Neural progenitor cell (in vitro differentiated cells): ENCODE data around the gene C12orf75. TPM values are rescaled to one million over a fixed set of nuclear protein-coding genes. Genes with fewer than 3 reads are reported as not detected.
"Not testable (repeated sequence)": the region's sequence is repeated elsewhere in the genome, so short reads cannot be mapped to it uniquely, and the experiment has no call there.

Source experiments
- DNase-seq: peaks from one replicate; pipeline ENCODE4 v3.0.0-alpha.2; 2016; ENCODE audit warnings: low spot score
- H2AFZ ChIP-seq: fragments of 200-600 bp; sonication (generic); replicated peaks from 2 replicates; pipeline ENCODE4 v1.6.1; 2016; ENCODE audit warnings: antibody characterized with exemption
- H3F3A ChIP-seq: fragments of 200-600 bp; sonication (generic); 2 replicates; pipeline ENCODE4 v1.6.1; 2016; ENCODE audit warnings: antibody characterized with exemption, low read depth
- H3K27ac ChIP-seq: fragments of 200-600 bp; sonication (generic); 2 replicates; pipeline ENCODE4 v1.5.1; 2016; ENCODE audit warnings: mild to moderate bottlenecking
- H3K27me3 ChIP-seq: fragments of 200-600 bp; sonication (generic); 2 replicates; pipeline ENCODE4 v1.6.1; 2016; ENCODE audit warnings: mild to moderate bottlenecking, moderate library complexity
- H3K36me3 ChIP-seq: fragments of 200-600 bp; sonication (generic); 2 replicates; pipeline ENCODE4 v1.5.1; 2016
- H3K4me1 ChIP-seq: fragments of 200-600 bp; sonication (generic); 2 replicates; pipeline ENCODE4 v1.6.1; 2016; ENCODE audit warnings: mixed run types
- H3K4me2 ChIP-seq: fragments of 200-600 bp; sonication (generic); 2 replicates; pipeline ENCODE4 v1.6.1; 2016
- H3K4me3 ChIP-seq: fragments of 200-600 bp; sonication (generic); 2 replicates; pipeline ENCODE4 v1.5.1; 2016
- H3K79me2 ChIP-seq: fragments of 200-600 bp; sonication (generic); 2 replicates; pipeline ENCODE4 v1.6.1; 2016; ENCODE audit warnings: low read depth
- H3K9ac ChIP-seq: fragments of 200-600 bp; sonication (generic); 2 replicates; pipeline ENCODE4 v1.6.1; 2016
- H3K9me3 ChIP-seq: fragments of 200-600 bp; sonication (generic); 2 replicates; pipeline ENCODE4 v1.5.1; 2016; ENCODE audit warnings: low read depth
- H4K20me1 ChIP-seq: fragments of 200-600 bp; sonication (generic); 2 replicates; pipeline ENCODE4 v1.6.1; 2016; ENCODE audit warnings: low read depth
- H3K27ac Mint-ChIP-seq: 3 replicates; pipeline ENCODE4 v1.8.0; 2021; ENCODE audit warnings: mixed read lengths
- H3K27me3 Mint-ChIP-seq: 2 replicates; pipeline ENCODE4 v1.8.0; 2022; ENCODE audit warnings: low read depth, mild to moderate bottlenecking, inconsistent platforms, moderate library complexity, mixed read lengths; ENCODE audit not compliant: insufficient read depth
- H3K36me3 Mint-ChIP-seq: 3 replicates; pipeline ENCODE4 v1.8.0; 2021; ENCODE audit warnings: mixed read lengths
- H3K4me1 Mint-ChIP-seq: 3 replicates; pipeline ENCODE4 v1.8.0; 2021; ENCODE audit warnings: mixed read lengths
- H3K4me3 Mint-ChIP-seq: 3 replicates; pipeline ENCODE4 v1.8.0; 2021; ENCODE audit warnings: mild to moderate bottlenecking, moderate library complexity, mixed read lengths
- H3K9me3 Mint-ChIP-seq: 3 replicates; pipeline ENCODE4 v1.8.0; 2020; ENCODE audit warnings: mixed read lengths
- EZH2 ChIP-seq: fragments of 200-600 bp; sonication (generic); IDR thresholded peaks from 2 replicates; pipeline ENCODE4 v1.6.1; 2017; ENCODE audit warnings: antibody characterized with exemption, mild to moderate bottlenecking, moderate library complexity
- EZH2phosphoT487 ChIP-seq: fragments of 200-600 bp; sonication (generic); IDR thresholded peaks from 2 replicates; pipeline ENCODE4 v1.6.1; 2017; ENCODE audit warnings: antibody characterized with exemption
- total RNA-seq: library from RNA; depleted of rRNA; stranded (reverse); fragments of >200 nt; gene quantifications from 2 replicates; pipeline ENCODE4 v1.2.3, GENCODE V29; 2015; ENCODE audit warnings: low replicate concordance
- TF ChIP-seq, protein P1 (sequence below): fragments of 200-600 bp; sonication (generic); IDR thresholded peaks from 2 replicates; pipeline ENCODE4 v1.5.1; 2017; ENCODE audit warnings: antibody characterized with exemption, mild to moderate bottlenecking

Gene C12orf75
- total RNA-seq, 1 donor from 2014 or later = 59.9 TPM

DNA sequence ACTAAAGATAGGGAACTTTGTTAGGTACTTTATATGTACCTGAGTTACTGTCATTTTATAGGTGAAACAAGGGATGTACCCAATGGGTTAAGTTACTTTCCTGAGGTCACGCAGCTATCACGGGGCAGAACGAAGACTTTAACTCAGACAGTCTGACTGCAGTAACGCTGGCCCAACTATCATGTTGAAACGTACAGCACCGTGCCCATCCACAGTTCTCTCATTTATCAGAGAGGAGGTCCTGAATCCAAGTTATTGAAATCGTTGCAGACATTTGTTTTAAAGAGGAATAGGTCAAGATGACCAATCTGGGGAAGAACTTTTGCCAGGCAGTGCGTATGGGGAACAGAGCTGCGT is 587 bp upstream of the C12orf75 start:
- Mint-ChIP-seq H3K27ac (no peak overlapping the region), H3K4me1 (peaks cover 29% of the 10 kb centered on the region), H3K4me3 (peak overlapping the region; percentile 84), H3K36me3 (no peaks in the 10 kb centered on the region), H3K27me3 (no peaks in the 10 kb centered on the region), H3K9me3 (no peaks in the 10 kb centered on the region)
- Histone ChIP-seq H4K20me1 (peaks cover 12% of the 10 kb centered on the region), H3K4me1 (peaks cover 10% of the 10 kb centered on the region), H2AFZ (peak overlapping the region; percentile 97), H3K9me3 (no peaks in the 10 kb centered on the region), H3K4me3 (peak overlapping the region; percentile 59), H3K27ac (no peak overlapping the region), H3K79me2 (peaks cover 22% of the 10 kb centered on the region), H3K36me3 (no peaks in the 10 kb centered on the region), H3K4me2 (peak overlapping the region; percentile 87), H3K9ac (no peak overlapping the region), H3K27me3 (peaks cover 47% of the 10 kb centered on the region), H3F3A (no peaks in the 10 kb centered on the region)
- no peak for TF ChIP-seq EZH2
- TF ChIP-seq EZH2phosphoT487 = no peak
- TF ChIP-seq, protein P1, sequence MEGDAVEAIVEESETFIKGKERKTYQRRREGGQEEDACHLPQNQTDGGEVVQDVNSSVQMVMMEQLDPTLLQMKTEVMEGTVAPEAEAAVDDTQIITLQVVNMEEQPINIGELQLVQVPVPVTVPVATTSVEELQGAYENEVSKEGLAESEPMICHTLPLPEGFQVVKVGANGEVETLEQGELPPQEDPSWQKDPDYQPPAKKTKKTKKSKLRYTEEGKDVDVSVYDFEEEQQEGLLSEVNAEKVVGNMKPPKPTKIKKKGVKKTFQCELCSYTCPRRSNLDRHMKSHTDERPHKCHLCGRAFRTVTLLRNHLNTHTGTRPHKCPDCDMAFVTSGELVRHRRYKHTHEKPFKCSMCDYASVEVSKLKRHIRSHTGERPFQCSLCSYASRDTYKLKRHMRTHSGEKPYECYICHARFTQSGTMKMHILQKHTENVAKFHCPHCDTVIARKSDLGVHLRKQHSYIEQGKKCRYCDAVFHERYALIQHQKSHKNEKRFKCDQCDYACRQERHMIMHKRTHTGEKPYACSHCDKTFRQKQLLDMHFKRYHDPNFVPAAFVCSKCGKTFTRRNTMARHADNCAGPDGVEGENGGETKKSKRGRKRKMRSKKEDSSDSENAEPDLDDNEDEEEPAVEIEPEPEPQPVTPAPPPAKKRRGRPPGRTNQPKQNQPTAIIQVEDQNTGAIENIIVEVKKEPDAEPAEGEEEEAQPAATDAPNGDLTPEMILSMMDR = no peak
- no peak for DNase-seq

DNA sequence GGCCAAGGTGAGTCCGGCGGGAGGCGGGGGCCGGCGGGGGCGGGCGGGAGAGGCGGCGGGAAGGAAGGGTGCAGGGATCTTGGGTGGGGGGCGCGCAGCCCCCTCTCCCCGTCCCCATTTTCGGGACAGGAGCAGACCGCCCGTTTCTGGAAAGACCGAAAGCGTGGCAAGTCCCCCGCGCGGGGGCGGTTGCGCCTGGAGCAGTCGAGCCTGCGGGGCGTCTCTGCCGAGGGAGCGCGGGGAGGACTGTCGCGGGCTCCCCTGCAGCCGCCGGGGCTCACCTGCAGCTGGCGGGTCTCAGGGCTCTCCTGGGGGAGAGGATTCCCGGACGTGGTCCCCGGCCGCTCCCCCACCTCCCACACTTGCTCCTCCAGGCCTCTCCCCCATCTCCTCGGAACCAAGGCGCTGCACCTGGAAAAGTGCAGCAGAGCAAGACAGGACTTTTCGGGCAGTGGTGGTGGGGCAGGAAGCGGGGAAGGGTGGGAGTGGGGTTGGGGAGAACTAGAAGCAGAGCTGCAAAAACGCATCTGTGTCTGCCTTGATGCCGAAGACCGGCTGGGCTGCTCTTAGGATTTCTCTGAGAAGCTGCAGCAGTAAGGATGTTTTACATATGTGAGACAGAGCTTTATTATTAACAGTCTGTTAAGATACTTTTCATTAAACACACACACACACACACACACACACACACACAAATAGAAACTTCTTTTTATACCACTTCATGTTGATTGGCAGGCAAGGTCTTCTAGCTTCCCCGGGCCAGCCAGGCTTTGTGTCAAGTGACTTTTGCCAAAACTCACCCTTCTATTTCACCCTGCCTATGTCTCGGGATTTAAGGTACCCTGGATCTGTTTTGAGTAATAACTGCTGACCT is 677 bp downstream of the C12orf75 start:
- H3K9me3 ChIP-seq = no peaks in the 10 kb centered on the region
- peak; percentile 2 for TF ChIP-seq EZH2
- TF ChIP-seq EZH2phosphoT487 = no peak
- TF ChIP-seq, protein P1 = peak; percentile 16
- peak overlapping the region; percentile 59 for H3K4me3 ChIP-seq
- H4K20me1 ChIP-seq = peaks cover 12% of the 10 kb centered on the region
- Mint-ChIP-seq H3K36me3 (no peaks in the 10 kb centered on the region), H3K27ac (no peak overlapping the region), H3K27me3 (no peaks in the 10 kb centered on the region), H3K9me3 (no peaks in the 10 kb centered on the region), H3K4me3 (peak overlapping the region; percentile 94), H3K4me1 (peaks cover 30% of the 10 kb centered on the region)
- H3K36me3 ChIP-seq = no peaks in the 10 kb centered on the region
- H3K79me2 ChIP-seq = peaks cover 22% of the 10 kb centered on the region
- peaks cover 47% of the 10 kb centered on the region for H3K27me3 ChIP-seq
- no peak overlapping the region for H3K27ac ChIP-seq
- DNase-seq = peak; percentile 50
- H3K9ac ChIP-seq = no peak overlapping the region
- peaks cover 10% of the 10 kb centered on the region for H3K4me1 ChIP-seq
- H2AFZ ChIP-seq = no peak overlapping the region
- H3F3A ChIP-seq = no peaks in the 10 kb centered on the region
- H3K4me2 ChIP-seq = peak overlapping the region; percentile 87

DNA sequence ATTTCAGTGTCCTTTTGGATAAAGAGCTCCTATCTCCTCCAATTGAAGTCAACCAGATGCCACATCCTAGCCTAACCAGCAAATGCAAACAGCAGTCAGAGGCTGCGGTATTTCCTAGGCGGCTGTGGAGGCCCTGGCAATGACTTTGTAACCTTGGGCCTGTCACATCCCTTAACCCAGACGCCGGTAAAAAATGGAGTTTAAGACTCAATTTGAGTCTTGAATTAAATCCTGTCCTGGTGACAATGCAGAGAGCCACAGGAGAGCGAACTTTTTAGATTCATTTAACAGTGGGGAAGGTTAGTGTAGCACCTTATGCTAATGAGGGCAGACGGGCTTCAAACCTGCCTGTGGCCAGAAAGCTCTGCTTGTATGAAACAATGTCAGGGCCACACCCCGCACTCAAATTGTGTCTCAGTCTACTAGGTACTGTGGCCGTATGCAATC is 1.3 kb downstream of the C12orf75 start:
- H3K79me2 ChIP-seq = peaks cover 22% of the 10 kb centered on the region
- H3K27ac ChIP-seq = no peak overlapping the region
- no peak overlapping the region for H3K9ac ChIP-seq
- H2AFZ ChIP-seq = no peak overlapping the region
- no peaks in the 10 kb centered on the region for H3F3A ChIP-seq
- H3K4me2 ChIP-seq = peak overlapping the region; percentile 87
- peaks cover 12% of the 10 kb centered on the region for H4K20me1 ChIP-seq
- Mint-ChIP-seq H3K27me3 (no peaks in the 10 kb centered on the region), H3K36me3 (peaks cover 3% of the 10 kb centered on the region), H3K4me3 (peak overlapping the region; percentile 94), H3K27ac (no peak overlapping the region), H3K4me1 (peaks cover 30% of the 10 kb centered on the region), H3K9me3 (no peaks in the 10 kb centered on the region)
- no peaks in the 10 kb centered on the region for H3K9me3 ChIP-seq
- peak; percentile 8 for TF ChIP-seq EZH2
- TF ChIP-seq EZH2phosphoT487 = no peak
- peak overlapping the region; percentile 59 for H3K4me3 ChIP-seq
- DNase-seq = peak; percentile 12
- H3K27me3 ChIP-seq = peaks cover 47% of the 10 kb centered on the region
- no peaks in the 10 kb centered on the region for H3K36me3 ChIP-seq
- peaks cover 10% of the 10 kb centered on the region for H3K4me1 ChIP-seq

DNA sequence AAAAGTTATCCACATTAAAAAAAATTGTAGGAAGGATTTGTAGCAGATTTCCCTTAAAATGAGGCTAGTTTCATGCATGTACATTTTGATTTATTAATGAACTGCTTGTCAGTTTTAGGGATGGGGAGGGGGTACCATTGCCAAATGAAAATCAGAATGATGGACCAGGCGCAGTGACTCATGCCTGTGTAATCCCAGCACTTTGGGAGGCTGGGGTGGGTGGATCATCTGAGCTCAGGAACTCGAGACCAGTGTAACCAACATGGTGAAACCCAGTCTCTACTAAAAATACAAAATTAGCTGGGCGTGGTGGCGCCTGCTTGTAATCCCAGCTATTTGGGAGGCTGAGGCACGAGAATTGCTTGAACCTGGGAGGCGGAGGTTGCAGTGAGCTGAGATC is 1.8 kb downstream of the C12orf75 start:
- H3F3A ChIP-seq, H3K27me3 Mint-ChIP-seq, H3K27ac Mint-ChIP-seq, H3K36me3 Mint-ChIP-seq, H3K36me3 ChIP-seq, H3K9me3 ChIP-seq, H2AFZ ChIP-seq, H3K4me3 ChIP-seq, H3K4me1 ChIP-seq, DNase-seq, H3K9ac ChIP-seq, H3K27ac ChIP-seq, H3K9me3 Mint-ChIP-seq: not testable (repeated sequence)
- H3K79me2 ChIP-seq = peaks cover 22% of the 10 kb centered on the region
- H3K27me3 ChIP-seq = peaks cover 47% of the 10 kb centered on the region
- H4K20me1 ChIP-seq = peaks cover 12% of the 10 kb centered on the region
- Mint-ChIP-seq H3K4me1 (peaks cover 31% of the 10 kb centered on the region), H3K4me3 (peak overlapping the region; percentile 94)
- H3K4me2 ChIP-seq = peak overlapping the region; percentile 87
